WTC11 (cell line): Measurements from ENCODE around the gene ZFP90. TPM values are rescaled to one million over a fixed set of nuclear protein-coding genes. Genes with fewer than 3 reads are reported as not detected.
"Not testable (repeated sequence)": the region's sequence is repeated elsewhere in the genome, so short reads cannot be mapped to it uniquely, and the experiment has no call there.

ENCODE experiments used
- ATAC-seq: fragments of 200-7000 bp; cut with Tn5 transposase; 2 replicates; pipeline ENCODE4 v1.10.0; 2021; ENCODE audit warnings: mild to moderate bottlenecking, moderate library complexity
- CTCF ChIA-PET: fragments of 300-600 bp; sonication (Branson Sonifier 250); formaldehyde crosslinking; loops from one replicate; lab custom pipeline; 2021; ENCODE audit warnings: antibody characterized with exemption; lab: Charles Lee
- POLR2A ChIA-PET: fragments of 350-600 bp; sonication (Branson Sonifier 250); formaldehyde crosslinking; loops from one replicate; lab custom pipeline; 2021; ENCODE audit warnings: antibody characterized with exemption; lab: Charles Lee
- DNase-seq: peaks from one replicate; pipeline ENCODE4 v3.0.0; 2021; ENCODE audit warnings: low spot score
- H3K27ac Mint-ChIP-seq: 2 replicates; pipeline ENCODE4 v1.8.0; 2021; ENCODE audit warnings: mixed read lengths
- H3K27me3 Mint-ChIP-seq: 2 replicates; pipeline ENCODE4 v1.8.0; 2021; ENCODE audit warnings: low read depth, mild to moderate bottlenecking, moderate library complexity, mixed read lengths
- H3K36me3 Mint-ChIP-seq: 2 replicates; pipeline ENCODE4 v1.8.0; 2021; ENCODE audit warnings: mixed read lengths
- H3K4me1 Mint-ChIP-seq: 2 replicates; pipeline ENCODE4 v1.8.0; 2022; ENCODE audit warnings: mixed read lengths
- H3K4me3 Mint-ChIP-seq: 2 replicates; pipeline ENCODE4 v1.8.0; 2021; ENCODE audit warnings: mild to moderate bottlenecking, moderate library complexity, mixed read lengths
- H3K9me3 Mint-ChIP-seq: 2 replicates; pipeline ENCODE4 v1.8.0; 2021; ENCODE audit warnings: mixed read lengths
- CREM ChIP-seq: sonication (generic); formaldehyde crosslinking; IDR thresholded peaks from 2 replicates; pipeline ENCODE4 v1.8.1; 2022; ENCODE audit warnings: mild to moderate bottlenecking, missing genetic modification reagents, moderate library complexity
- FOXK1 ChIP-seq: sonication (generic); formaldehyde crosslinking; IDR thresholded peaks from 2 replicates; pipeline ENCODE4 v1.8.0; 2022; ENCODE audit warnings: mild to moderate bottlenecking, moderate library complexity, missing genetic modification reagents
- GABPB1 ChIP-seq: sonication (generic); formaldehyde crosslinking; IDR thresholded peaks from 2 replicates; pipeline ENCODE4 v1.8.1; 2023; ENCODE audit warnings: mild to moderate bottlenecking, missing genetic modification reagents
- JUN ChIP-seq: sonication (generic); formaldehyde crosslinking; IDR thresholded peaks from 2 replicates; pipeline ENCODE4 v1.8.0; 2023; ENCODE audit warnings: mild to moderate bottlenecking, missing genetic modification reagents
- NFATC4 ChIP-seq: fragments of 250-450 bp; sonication (Bioruptor Pico); IDR thresholded peaks from 2 replicates; pipeline ENCODE4 v1.9.0; 2021; ENCODE audit warnings: mild to moderate bottlenecking
- NFYB ChIP-seq: sonication (generic); formaldehyde crosslinking; conservative IDR thresholded peaks from 2 replicates; pipeline ENCODE4 v1.8.0; 2022; ENCODE audit warnings: low read depth, missing genetic modification reagents
- NR1H2 ChIP-seq: sonication (generic); formaldehyde crosslinking; IDR thresholded peaks from 2 replicates; pipeline ENCODE4 v1.9.0; 2021; ENCODE audit warnings: mild to moderate bottlenecking, moderate library complexity, missing genetic modification reagents
- TP53 ChIP-seq: sonication (generic); formaldehyde crosslinking; IDR thresholded peaks from 2 replicates; pipeline ENCODE4 v1.8.1; 2023; ENCODE audit warnings: mild to moderate bottlenecking, missing genetic modification reagents
- ZNF396 ChIP-seq: fragments of 250-450 bp; sonication (Bioruptor Pico); IDR thresholded peaks from 2 replicates; pipeline ENCODE4 v1.8.0; 2021; ENCODE audit warnings: mild to moderate bottlenecking, moderate library complexity, borderline replicate concordance
- ZNF671 ChIP-seq: fragments of 250-450 bp; sonication (Bioruptor Pico); IDR thresholded peaks from 2 replicates; pipeline ENCODE4 v1.8.0; 2021; ENCODE audit warnings: mild to moderate bottlenecking
- total RNA-seq: library from RNA; stranded (reverse); gene quantifications from 3 replicates; pipeline ENCODE4 v1.2.3, GENCODE V29; 2021
- TF ChIP-seq, protein P1 (sequence below): sonication (generic); formaldehyde crosslinking; IDR thresholded peaks from 2 replicates; pipeline ENCODE4 v1.8.0; 2023; ENCODE audit warnings: mild to moderate bottlenecking, missing genetic modification reagents
- TF ChIP-seq, protein P2 (sequence below): sonication (generic); formaldehyde crosslinking; IDR thresholded peaks from 2 replicates; pipeline ENCODE4 v1.8.1; 2023; ENCODE audit warnings: mild to moderate bottlenecking, missing genetic modification reagents
- TF ChIP-seq, protein P3 (sequence below): sonication (generic); formaldehyde crosslinking; IDR thresholded peaks from 2 replicates; pipeline ENCODE4 v1.8.1; 2023; ENCODE audit warnings: mild to moderate bottlenecking, missing genetic modification reagents, moderate library complexity
- TF ChIP-seq, protein P4 (sequence below): sonication (generic); formaldehyde crosslinking; IDR thresholded peaks from 2 replicates; pipeline ENCODE4 v1.8.0; 2022; ENCODE audit warnings: mild to moderate bottlenecking, missing genetic modification reagents
- TF ChIP-seq, protein P5 (sequence below): sonication (generic); formaldehyde crosslinking; IDR thresholded peaks from 2 replicates; pipeline ENCODE4 v1.8.1; 2022; ENCODE audit warnings: low read depth, mild to moderate bottlenecking, moderate library complexity, missing genetic modification reagents, borderline replicate concordance
- TF ChIP-seq, protein P6 (sequence below): fragments of 250-450 bp; sonication (Bioruptor Pico); conservative IDR thresholded peaks from 2 replicates; pipeline ENCODE4 v1.9.0; 2021; ENCODE audit warnings: mild to moderate bottlenecking
- TF ChIP-seq, protein P7 (sequence below): sonication (generic); formaldehyde crosslinking; IDR thresholded peaks from 2 replicates; pipeline ENCODE4 v1.8.0; 2023; ENCODE audit warnings: missing genetic modification reagents, mild to moderate bottlenecking, borderline replicate concordance
- TF ChIP-seq, protein P8 (sequence below): sonication (generic); formaldehyde crosslinking; conservative IDR thresholded peaks from 2 replicates; pipeline ENCODE4 v1.8.1; 2022; ENCODE audit warnings: mild to moderate bottlenecking, missing genetic modification reagents

Gene ZFP90
- total RNA-seq, 1 experiment from 2014 or later = 21.7 TPM

DNA sequence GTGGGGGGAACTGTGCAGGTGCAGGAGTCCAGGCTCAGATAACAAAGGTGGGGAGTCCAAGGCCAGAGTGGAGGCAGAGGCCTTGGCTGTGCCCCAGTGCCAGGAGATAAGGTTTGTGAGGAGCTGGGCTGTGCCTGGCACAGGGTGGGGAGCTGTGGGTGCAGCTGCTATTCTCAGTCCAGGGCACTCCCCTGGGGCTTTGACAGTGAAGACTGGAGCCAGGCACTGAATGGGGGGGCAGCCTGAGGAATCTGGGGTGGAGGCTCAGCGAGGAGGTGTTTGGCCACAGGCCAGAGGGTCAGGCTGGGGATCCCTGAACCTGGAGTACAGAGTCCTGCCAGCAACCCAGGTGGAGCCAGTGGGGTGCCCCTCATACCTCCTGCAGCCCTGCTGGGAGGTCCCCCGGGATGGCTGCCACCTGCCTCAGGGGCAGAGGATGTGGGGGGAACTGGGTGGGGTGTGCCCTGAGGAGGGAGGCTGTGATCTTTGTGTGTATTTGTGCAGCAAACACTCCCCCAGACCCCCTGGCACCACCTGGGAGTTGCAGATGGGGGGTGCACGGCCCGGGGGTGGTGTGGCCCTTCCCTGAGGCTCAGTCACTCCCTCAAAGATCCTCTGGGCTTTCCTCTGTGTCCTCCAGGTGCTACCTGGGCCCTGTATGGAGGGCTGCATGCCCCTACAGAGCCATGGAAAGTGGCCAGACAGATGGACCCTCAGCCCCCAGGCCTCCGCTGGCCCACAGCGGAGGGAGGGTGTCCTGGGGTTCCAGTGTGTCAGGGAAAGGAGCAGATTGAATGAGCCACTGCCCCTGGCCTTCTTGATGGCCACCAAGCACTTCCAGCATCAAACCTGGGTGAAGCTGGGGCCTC lies 46.3 kb upstream of the ZFP90 start (continued):
- TF ChIP-seq JUN (CRISPR knock-in tag) (no peak), NR1H2 (CRISPR knock-in tag) (no peak), GABPB1 (no peak), CREM (CRISPR knock-in tag) (no peak)
- TF ChIP-seq, protein P1, sequence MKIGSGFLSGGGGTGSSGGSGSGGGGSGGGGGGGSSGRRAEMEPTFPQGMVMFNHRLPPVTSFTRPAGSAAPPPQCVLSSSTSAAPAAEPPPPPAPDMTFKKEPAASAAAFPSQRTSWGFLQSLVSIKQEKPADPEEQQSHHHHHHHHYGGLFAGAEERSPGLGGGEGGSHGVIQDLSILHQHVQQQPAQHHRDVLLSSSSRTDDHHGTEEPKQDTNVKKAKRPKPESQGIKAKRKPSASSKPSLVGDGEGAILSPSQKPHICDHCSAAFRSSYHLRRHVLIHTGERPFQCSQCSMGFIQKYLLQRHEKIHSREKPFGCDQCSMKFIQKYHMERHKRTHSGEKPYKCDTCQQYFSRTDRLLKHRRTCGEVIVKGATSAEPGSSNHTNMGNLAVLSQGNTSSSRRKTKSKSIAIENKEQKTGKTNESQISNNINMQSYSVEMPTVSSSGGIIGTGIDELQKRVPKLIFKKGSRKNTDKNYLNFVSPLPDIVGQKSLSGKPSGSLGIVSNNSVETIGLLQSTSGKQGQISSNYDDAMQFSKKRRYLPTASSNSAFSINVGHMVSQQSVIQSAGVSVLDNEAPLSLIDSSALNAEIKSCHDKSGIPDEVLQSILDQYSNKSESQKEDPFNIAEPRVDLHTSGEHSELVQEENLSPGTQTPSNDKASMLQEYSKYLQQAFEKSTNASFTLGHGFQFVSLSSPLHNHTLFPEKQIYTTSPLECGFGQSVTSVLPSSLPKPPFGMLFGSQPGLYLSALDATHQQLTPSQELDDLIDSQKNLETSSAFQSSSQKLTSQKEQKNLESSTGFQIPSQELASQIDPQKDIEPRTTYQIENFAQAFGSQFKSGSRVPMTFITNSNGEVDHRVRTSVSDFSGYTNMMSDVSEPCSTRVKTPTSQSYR (CRISPR knock-in tag) = no peak

DNA sequence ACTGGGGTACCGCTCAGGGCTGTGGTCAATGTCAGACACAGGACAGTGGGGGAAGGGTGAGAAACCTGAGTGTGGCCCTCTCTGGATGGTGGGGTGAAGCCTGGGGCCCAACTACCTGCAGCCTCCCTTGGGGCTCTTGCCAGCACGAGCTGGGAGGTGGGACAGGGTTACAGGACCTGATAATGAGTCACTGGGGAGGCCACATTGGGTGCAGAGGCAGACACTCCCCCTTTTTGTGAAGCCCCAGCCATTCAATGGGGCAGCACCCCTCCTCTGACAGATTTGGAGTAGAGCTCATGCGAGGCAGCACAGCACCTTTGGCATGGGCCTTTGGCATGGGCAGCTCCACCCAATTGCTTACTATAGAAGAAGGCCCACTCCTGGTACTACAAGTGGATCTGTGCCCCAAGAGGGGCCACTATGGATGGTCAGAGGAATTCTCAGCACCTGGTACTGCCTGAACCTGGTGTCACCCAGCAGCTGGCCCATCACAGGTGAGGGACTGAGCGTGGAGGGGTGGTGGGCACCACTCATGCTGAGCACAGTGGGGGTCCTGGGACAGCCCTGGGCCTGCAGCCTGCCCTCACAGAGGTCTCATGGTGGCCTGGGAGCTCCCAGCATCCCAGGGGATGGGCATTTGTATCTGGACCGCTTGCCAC lies 45.5 kb upstream of the ZFP90 start:
- CTCF ChIA-PET = no interaction called here
- H3K27ac Mint-ChIP-seq = no peak overlapping the region
- no peak for DNase-seq
- TF ChIP-seq FOXK1 = no peak
- no peak for TF ChIP-seq NFATC4 (CRISPR knock-in tag)
- TF ChIP-seq, protein P2, sequence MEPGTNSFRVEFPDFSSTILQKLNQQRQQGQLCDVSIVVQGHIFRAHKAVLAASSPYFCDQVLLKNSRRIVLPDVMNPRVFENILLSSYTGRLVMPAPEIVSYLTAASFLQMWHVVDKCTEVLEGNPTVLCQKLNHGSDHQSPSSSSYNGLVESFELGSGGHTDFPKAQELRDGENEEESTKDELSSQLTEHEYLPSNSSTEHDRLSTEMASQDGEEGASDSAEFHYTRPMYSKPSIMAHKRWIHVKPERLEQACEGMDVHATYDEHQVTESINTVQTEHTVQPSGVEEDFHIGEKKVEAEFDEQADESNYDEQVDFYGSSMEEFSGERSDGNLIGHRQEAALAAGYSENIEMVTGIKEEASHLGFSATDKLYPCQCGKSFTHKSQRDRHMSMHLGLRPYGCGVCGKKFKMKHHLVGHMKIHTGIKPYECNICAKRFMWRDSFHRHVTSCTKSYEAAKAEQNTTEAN (CRISPR knock-in tag) = no peak
- TF ChIP-seq ZNF396 (CRISPR knock-in tag) = no peak
- TF ChIP-seq ZNF671 = no peak
- TF ChIP-seq, protein P3, sequence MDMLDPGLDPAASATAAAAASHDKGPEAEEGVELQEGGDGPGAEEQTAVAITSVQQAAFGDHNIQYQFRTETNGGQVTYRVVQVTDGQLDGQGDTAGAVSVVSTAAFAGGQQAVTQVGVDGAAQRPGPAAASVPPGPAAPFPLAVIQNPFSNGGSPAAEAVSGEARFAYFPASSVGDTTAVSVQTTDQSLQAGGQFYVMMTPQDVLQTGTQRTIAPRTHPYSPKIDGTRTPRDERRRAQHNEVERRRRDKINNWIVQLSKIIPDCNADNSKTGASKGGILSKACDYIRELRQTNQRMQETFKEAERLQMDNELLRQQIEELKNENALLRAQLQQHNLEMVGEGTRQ (CRISPR knock-in tag) = no peak
- TF ChIP-seq NFYB (CRISPR knock-in tag) = no peak
- TF ChIP-seq TP53 (CRISPR knock-in tag) = no peak
- TF ChIP-seq, protein P4, sequence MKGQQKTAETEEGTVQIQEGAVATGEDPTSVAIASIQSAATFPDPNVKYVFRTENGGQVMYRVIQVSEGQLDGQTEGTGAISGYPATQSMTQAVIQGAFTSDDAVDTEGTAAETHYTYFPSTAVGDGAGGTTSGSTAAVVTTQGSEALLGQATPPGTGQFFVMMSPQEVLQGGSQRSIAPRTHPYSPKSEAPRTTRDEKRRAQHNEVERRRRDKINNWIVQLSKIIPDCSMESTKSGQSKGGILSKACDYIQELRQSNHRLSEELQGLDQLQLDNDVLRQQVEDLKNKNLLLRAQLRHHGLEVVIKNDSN = no peak
- TF ChIP-seq, protein P5, sequence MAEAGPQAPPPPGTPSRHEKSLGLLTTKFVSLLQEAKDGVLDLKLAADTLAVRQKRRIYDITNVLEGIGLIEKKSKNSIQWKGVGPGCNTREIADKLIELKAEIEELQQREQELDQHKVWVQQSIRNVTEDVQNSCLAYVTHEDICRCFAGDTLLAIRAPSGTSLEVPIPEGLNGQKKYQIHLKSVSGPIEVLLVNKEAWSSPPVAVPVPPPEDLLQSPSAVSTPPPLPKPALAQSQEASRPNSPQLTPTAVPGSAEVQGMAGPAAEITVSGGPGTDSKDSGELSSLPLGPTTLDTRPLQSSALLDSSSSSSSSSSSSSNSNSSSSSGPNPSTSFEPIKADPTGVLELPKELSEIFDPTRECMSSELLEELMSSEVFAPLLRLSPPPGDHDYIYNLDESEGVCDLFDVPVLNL (CRISPR knock-in tag) = no peak
- TF ChIP-seq, protein P6, sequence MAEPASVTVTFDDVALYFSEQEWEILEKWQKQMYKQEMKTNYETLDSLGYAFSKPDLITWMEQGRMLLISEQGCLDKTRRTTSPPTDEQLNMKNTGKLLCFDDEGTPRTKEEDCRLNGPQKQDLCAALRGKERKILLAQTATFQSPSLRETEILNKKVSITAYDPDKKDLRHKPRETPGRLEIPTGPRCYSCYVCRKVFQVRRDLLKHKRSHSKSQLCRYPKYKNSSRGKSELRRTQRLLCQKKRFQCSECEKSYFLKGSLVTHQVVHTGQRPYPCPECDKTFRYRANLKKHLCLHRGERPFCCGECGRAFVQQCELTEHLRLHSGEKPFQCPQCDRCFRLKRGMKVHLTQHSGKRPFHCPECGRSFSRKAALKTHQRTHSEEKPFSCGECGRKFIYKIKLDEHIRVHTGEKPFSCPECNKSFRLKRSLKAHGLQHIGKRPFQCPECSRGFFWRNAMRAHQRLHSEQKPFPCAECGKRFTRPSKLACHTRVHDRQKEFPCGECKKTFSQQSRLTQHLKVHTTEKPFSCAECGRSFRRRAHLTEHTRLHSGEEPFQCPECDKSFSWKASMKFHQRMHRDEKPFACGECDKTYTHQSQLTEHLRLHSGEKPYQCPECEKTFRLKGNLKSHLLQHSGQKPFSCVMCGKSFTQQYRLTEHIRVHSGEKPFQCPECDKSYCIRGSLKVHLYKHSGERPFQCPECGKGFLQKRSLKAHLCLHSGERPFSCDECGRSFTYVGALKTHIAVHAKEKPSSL (CRISPR knock-in tag) = no peak
- TF ChIP-seq, protein P7, sequence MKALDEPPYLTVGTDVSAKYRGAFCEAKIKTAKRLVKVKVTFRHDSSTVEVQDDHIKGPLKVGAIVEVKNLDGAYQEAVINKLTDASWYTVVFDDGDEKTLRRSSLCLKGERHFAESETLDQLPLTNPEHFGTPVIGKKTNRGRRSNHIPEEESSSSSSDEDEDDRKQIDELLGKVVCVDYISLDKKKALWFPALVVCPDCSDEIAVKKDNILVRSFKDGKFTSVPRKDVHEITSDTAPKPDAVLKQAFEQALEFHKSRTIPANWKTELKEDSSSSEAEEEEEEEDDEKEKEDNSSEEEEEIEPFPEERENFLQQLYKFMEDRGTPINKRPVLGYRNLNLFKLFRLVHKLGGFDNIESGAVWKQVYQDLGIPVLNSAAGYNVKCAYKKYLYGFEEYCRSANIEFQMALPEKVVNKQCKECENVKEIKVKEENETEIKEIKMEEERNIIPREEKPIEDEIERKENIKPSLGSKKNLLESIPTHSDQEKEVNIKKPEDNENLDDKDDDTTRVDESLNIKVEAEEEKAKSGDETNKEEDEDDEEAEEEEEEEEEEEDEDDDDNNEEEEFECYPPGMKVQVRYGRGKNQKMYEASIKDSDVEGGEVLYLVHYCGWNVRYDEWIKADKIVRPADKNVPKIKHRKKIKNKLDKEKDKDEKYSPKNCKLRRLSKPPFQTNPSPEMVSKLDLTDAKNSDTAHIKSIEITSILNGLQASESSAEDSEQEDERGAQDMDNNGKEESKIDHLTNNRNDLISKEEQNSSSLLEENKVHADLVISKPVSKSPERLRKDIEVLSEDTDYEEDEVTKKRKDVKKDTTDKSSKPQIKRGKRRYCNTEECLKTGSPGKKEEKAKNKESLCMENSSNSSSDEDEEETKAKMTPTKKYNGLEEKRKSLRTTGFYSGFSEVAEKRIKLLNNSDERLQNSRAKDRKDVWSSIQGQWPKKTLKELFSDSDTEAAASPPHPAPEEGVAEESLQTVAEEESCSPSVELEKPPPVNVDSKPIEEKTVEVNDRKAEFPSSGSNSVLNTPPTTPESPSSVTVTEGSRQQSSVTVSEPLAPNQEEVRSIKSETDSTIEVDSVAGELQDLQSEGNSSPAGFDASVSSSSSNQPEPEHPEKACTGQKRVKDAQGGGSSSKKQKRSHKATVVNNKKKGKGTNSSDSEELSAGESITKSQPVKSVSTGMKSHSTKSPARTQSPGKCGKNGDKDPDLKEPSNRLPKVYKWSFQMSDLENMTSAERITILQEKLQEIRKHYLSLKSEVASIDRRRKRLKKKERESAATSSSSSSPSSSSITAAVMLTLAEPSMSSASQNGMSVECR = no peak
- TF ChIP-seq, protein P8, sequence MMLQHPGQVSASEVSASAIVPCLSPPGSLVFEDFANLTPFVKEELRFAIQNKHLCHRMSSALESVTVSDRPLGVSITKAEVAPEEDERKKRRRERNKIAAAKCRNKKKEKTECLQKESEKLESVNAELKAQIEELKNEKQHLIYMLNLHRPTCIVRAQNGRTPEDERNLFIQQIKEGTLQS (CRISPR knock-in tag) = no peak
- TF ChIP-seq, all 79 proteins: peak for 0
- Mint-ChIP-seq H3K9me3 (peaks cover 13% of the 10 kb centered on the region), H3K36me3 (no peaks in the 10 kb centered on the region; the same call in 1 of the 2 replicates), H3K4me1 (peaks cover 18% of the 10 kb centered on the region), H3K4me3 (no peak overlapping the region), H3K27me3 (no peaks in the 10 kb centered on the region; the same call in 1 of the 2 replicates)
- POLR2A ChIA-PET = no interaction called here
- no peak for ATAC-seq

DNA sequence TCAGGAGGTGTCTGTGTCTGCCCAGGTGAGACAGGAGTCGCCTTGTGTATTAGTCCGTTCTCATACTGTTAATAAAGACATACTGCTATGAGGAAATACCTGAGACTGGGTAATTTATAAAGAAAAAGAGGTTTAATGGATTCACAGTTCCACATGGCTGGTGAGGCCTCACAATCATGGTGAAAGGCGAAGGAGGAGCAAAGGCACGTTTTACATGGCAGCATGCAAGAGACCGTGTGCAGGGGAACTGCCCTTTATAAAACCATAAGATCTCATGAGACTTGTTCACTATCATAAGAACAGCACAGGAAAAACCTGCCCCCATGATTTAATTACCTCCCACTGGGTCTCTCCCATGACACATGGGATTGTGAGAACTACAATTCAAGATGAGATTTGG lies 44.8 kb upstream of the ZFP90 start:
- DNase-seq, POLR2A ChIA-PET, H3K4me3 Mint-ChIP-seq, H3K36me3 Mint-ChIP-seq, H3K27me3 Mint-ChIP-seq, ATAC-seq, H3K27ac Mint-ChIP-seq, CTCF ChIA-PET: not testable (repeated sequence)
- peaks cover 18% of the 10 kb centered on the region for H3K4me1 Mint-ChIP-seq
- H3K9me3 Mint-ChIP-seq = peaks cover 13% of the 10 kb centered on the region
